Central memory CD8-positive, alpha-beta T cell (primary cell): ENCODE results near the gene TPPP.

ENCODE experiments used
- ATAC-seq: fragments of 150-1000 bp; cut with Tn5 transposase; replicated peaks from 2 replicates; pipeline ENCODE4 v1.10.0; 2022; ENCODE audit warnings: mild to moderate bottlenecking, moderate FRiP score, moderate number of reproducible peaks; ENCODE audit not compliant: poor library complexity, severe bottlenecking; ENCODE audit errors: extremely low read depth
- DNase-seq, 2 donors: peaks; one replicate each; pipeline ENCODE4 v3.0.0; 2021; ENCODE audit warnings: low spot score in 2 of 2
- H3K27ac Mint-ChIP-seq: one replicate; pipeline ENCODE4 v1.8.0; 2022; ENCODE audit warnings: low read depth, mild to moderate bottlenecking, moderate library complexity, mixed read lengths
- H3K27me3 Mint-ChIP-seq: one replicate; pipeline ENCODE4 v1.8.0; 2022; ENCODE audit warnings: mixed read lengths
- H3K36me3 Mint-ChIP-seq: one replicate; pipeline ENCODE4 v1.8.0; 2022; ENCODE audit warnings: mild to moderate bottlenecking, moderate library complexity, mixed read lengths; ENCODE audit not compliant: insufficient read depth
- H3K4me1 Mint-ChIP-seq: one replicate; pipeline ENCODE4 v1.8.0; 2022; ENCODE audit warnings: mixed read lengths
- H3K4me3 Mint-ChIP-seq: one replicate; pipeline ENCODE4 v1.8.0; 2022; ENCODE audit warnings: mild to moderate bottlenecking, moderate library complexity, mixed read lengths
- H3K9me3 Mint-ChIP-seq: one replicate; pipeline ENCODE4 v1.8.0; 2022; ENCODE audit warnings: mixed read lengths

Gene TPPP

DNA sequence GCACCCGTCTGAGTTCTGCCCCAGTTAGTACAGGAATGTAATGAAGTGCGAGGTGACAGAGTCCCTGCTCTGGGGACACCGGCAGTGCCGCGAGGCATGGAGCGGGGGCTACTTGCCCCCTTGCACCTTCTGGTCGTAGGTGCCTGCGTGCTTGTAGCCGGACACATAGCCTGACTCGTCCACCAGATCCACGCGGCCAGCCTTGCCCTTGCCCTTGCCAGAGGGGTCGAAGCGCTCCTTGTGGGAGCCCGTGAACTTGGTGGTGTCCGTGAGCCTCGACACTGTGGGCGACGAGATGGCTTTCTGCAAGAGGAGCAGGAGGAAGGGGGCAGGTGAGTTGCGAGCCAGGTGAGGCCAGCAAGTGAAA is 28.2 kb downstream of the TPPP start:
- no peak for DNase-seq
- Mint-ChIP-seq H3K4me1 (peaks cover 5% of the 10 kb centered on the region), H3K27ac (no peak overlapping the region), H3K36me3 (peaks cover 9% of the 10 kb centered on the region), H3K9me3 (no peaks in the 10 kb centered on the region), H3K4me3 (no peak overlapping the region), H3K27me3 (no peaks in the 10 kb centered on the region)
- ATAC-seq, result no peak

DNA sequence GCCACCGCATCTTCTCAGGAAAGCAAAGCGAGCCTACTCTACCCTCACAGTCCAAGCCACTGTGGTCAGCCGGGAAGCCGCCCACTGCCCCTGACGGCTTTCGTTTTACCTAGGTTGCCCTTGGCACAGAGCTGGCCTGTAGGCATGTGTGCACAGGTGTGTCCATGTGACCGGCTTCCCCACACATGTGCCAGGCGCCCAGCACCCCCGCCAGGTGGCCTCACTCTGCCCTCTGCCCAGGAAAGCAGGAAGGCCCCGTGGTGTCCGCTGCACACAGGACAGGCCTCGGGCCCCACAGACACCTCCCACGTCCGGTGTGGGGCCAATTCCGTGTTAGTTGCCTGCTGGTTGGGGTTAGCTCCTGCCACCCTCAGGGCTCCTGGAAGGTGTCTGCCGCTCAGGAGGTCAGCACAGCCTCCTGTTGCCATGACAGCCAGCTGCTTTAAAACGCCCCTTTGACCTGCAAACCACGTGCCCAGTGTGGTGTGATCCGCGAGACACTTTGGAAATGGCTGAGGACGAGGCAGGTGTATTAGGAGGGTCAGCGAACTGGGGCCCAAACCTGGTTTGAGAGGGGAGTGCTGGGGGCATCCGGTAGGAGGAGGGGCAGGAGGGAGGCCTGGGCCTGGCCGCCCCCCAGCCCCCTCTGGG is 28.7 kb downstream of the TPPP start:
- no peak for DNase-seq
- peaks cover 5% of the 10 kb centered on the region for H3K4me1 Mint-ChIP-seq
- H3K27ac Mint-ChIP-seq, result peak overlapping the region; percentile 58
- H3K4me3 Mint-ChIP-seq, result no peak overlapping the region
- ATAC-seq, result no peak
- no peaks in the 10 kb centered on the region for H3K9me3 Mint-ChIP-seq
- no peaks in the 10 kb centered on the region for H3K27me3 Mint-ChIP-seq
- H3K36me3 Mint-ChIP-seq, result peaks cover 10% of the 10 kb centered on the region

DNA sequence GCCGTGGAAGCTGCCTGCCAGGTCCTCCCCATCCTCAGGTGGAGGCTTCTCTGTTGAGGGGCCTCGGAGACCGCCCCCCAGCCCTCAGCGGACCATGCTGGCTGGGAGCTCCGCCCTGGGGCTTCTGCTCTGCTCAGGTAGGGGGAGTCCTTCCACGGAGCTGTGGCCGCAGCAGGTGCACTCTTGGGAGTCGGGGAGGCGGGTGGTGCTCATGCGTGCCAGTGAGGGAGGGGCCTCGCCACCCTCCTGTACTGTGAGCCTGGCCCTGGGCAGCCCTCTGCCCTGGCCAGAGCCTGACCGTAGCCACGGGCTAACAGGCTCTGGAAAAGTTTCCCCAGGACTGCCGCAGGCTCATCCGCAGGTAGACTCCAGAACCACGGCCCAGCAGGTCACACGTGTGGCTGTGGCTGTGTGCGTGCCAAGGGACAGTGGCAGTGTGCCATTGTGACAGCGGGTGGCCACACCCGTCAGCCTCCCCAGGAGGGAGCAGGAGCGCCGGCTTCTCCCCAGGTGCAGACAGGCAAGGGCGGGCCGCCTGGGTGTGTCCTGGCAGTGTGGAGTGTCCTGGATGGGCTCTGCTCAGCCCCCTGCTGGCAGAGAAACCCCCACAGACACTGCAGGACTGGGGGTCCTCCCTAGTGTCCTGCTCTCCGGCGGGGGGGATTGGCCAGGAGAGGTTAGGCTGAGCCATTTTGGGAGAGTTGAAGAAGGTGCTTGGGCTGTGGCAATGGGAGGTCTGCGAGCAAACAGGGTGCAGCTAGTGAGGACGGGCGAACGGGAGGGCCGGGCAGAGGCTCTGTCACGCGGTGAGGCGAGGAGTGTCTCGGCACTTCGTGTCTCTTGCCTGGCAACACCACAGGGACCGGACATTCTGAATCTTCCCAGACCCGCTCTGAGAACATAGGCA is 29.5 kb downstream of the TPPP start:
- DNase-seq (no peak), ATAC-seq (no peak)
- Mint-ChIP-seq H3K4me3 (no peak overlapping the region), H3K27ac (peak overlapping the region; percentile 58), H3K27me3 (no peaks in the 10 kb centered on the region), H3K9me3 (no peaks in the 10 kb centered on the region), H3K4me1 (peaks cover 5% of the 10 kb centered on the region), H3K36me3 (peaks cover 9% of the 10 kb centered on the region)

DNA sequence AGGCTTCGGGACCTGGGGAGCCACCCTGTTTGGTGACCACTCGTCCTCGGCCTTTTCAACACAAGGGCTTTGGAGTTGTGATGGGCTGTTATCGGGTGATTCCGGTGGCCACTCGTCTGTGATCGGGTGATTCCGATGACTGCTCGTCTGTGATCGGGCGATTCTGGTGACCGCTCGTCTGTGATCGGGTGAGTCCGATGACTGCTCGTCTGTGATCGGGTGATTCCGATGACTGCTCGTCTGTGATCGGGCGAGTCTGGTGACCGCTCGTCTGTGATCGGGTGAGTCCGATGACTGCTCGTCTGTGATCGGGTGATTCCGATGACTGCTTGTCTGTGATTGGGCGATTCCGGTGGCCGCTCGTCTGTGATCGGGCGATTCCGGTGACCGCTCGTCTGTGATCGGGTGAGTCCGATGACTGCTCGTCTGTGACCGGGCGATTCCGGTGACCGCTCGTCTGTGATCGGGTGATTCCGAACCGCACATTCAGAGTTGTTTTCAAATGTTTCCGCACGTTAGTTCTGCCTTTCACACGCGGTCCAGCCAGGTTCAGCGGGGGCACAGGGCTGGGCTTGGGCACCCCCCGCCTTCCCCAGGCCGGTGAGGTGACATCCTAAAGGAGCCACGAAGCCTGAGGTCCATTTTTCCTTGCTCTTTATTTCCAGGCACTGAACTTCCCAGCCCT is 30.3 kb downstream of the TPPP start:
- Mint-ChIP-seq H3K27me3 (no peaks in the 10 kb centered on the region), H3K4me3 (no peak overlapping the region), H3K36me3 (peaks cover 9% of the 10 kb centered on the region), H3K4me1 (peaks cover 5% of the 10 kb centered on the region), H3K27ac (no peak overlapping the region), H3K9me3 (no peaks in the 10 kb centered on the region)
- no peak for ATAC-seq
- DNase-seq, result no peak

DNA sequence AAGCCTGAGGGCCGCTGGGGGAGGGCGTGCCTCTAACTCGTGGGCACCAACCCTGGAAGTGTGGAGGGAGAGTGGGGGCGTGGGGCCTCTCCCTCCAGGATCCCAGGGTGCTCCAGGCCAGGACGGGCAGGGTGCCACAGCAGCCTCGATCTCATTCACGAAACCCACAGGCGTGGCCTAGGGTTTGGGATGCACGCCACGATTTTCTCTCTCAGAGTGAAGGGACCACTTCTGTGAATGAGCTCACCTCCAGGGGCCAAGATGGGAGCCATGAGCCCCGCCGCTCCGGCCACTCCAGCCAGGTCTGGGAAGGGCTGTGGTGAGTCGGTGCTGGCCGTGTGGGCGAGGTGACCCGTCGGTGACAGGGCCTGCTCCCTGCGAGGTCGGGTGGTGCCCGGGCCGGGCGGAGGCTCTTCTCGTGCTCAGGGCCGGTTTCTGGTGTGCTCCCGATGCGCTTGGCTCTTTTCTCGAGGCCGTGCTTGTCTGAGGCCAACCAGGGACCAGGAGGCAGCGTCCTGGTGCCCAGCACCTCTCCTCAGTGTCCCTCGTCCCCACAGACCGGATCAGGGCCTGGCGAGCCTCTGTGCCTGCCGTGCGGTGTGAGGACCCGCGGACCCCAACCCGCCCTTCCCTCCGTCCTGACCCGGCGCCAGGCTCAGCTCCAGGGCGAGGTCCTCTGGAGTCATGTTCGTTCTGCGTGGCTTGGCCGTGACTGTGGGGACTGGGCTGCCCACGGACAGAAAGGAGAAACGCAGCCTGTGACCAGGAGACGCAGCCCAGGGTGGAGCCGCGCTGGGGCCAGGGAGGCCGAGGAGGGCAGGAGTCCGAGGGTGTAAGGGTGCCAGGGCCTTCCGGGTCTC is 31.0 kb downstream of the TPPP start:
- Mint-ChIP-seq H3K27me3 (no peaks in the 10 kb centered on the region), H3K9me3 (no peaks in the 10 kb centered on the region), H3K36me3 (peaks cover 9% of the 10 kb centered on the region), H3K4me1 (no peaks in the 10 kb centered on the region), H3K4me3 (no peak overlapping the region), H3K27ac (no peak overlapping the region)
- ATAC-seq (no peak), DNase-seq (no peak)

DNA sequence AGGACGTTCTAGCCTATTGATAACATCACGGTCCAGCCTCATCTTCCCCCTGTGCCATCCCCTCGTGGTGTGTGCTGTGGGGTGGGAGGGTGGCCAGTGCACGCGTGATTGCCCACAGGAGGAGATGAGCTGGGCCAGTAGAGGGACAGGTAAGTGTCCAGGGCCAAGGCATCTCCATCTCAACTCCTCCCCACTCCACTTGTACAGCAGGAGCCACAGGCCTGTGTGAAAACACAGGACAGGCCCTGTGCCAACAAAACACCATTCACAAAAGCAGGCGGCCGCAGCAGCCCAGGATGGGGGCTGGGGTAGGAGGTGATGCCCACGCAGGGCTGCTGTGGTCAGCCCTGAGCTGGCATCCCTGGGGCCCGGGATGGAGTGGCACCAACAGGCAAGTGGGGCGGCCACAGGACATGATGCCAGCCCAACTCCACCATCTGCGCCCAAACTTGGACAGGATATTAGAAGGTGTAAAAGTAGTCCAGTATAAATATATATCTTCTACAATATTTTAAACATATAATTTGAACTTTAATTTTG is 32.6 kb downstream of the TPPP start:
- DNase-seq, result no peak
- no peaks in the 10 kb centered on the region for H3K4me1 Mint-ChIP-seq
- ATAC-seq, result no peak
- H3K4me3 Mint-ChIP-seq, result no peak overlapping the region
- no peaks in the 10 kb centered on the region for H3K9me3 Mint-ChIP-seq
- H3K27me3 Mint-ChIP-seq, result no peaks in the 10 kb centered on the region
- peaks cover 5% of the 10 kb centered on the region for H3K36me3 Mint-ChIP-seq
- H3K27ac Mint-ChIP-seq, result no peak overlapping the region

DNA sequence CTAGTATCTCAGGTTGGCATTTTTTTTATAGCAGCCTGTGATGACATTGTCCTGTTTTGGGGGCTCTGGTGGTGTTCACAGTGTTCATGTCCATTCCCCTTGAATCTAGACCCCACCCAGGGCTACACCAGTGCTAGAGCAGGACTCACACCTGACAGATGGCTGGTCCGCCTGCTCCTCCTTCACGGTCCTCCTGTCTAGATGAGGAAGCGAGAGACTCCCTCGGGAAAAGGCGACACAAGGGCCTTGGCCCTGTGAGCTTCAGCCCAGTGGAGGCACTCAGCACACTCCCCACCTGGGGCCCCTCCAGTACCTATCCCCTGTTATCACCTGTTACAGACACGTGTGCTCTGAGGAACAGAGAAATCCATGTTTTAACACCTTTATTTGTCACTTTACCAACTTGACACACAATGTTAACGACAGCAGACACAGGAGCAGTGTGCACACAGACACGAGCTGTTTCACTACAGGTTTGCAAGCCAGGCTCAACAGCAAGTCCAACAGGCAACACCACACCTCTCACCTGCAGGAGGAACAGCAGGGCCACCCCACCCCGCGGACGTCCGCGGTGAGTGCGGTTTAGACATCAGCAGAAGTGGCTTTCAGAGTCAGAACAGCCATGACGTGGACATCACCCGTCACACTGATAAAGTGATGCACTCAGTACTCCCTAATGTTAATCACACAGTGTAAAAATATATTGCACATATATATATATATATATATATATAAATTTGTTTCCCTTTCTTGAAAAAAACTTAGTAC is 33.5 kb downstream of the TPPP start:
- no peak for DNase-seq
- H3K27me3 Mint-ChIP-seq, result no peaks in the 10 kb centered on the region
- H3K36me3 Mint-ChIP-seq, result peaks cover 5% of the 10 kb centered on the region
- H3K4me3 Mint-ChIP-seq, result no peak overlapping the region
- no peaks in the 10 kb centered on the region for H3K4me1 Mint-ChIP-seq
- H3K9me3 Mint-ChIP-seq, result no peaks in the 10 kb centered on the region
- peak overlapping the region; percentile 65 for H3K27ac Mint-ChIP-seq
- no peak for ATAC-seq

DNA sequence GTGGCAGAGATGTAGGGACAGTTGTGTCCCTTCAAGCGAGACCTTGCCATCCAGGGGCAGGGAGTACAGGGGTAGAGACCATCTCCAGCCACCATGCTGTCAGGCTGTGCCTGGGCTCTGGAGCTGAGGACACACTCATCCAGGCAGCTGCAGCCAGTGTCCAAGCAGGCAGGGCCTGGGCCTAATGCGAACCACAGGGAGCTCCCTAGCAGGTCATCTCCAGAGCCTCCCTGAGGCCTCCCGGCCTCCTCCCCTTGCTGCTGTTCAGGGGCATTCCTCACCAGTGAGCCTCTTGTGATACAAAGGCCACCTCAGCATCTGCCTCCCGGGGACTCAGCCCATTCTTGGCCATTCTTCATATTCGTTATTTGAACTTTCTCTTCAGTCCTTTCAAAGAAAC is 35.0 kb downstream of the TPPP start:
- Mint-ChIP-seq H3K36me3 (peaks cover 3% of the 10 kb centered on the region), H3K27me3 (no peaks in the 10 kb centered on the region), H3K27ac (no peak overlapping the region), H3K9me3 (no peaks in the 10 kb centered on the region), H3K4me3 (no peak overlapping the region), H3K4me1 (no peaks in the 10 kb centered on the region)
- DNase-seq, result no peak
- no peak for ATAC-seq

DNA sequence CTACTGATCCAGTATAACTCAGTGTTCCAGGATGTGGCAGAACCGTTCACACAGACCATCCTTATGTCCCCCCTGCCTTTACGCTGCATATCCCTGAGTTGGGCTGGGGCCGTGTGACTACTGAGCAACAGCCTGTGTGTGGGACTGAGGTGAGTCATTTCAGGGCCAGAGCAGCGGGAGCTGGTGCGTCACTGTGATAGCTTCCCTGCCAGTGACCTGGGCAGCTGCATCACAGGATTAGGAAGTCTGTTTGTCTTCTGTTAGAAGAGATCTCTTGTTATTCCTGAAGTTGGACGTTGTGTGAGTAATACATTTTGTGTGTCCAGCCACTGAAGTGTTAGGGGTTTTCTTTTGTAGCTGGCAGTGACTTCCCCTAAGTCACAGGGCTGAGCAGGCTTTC is 35.6 kb downstream of the TPPP start:
- H3K9me3 Mint-ChIP-seq, result no peaks in the 10 kb centered on the region
- H3K27me3 Mint-ChIP-seq, result no peaks in the 10 kb centered on the region
- ATAC-seq (no peak), DNase-seq (no peak)
- peaks cover 3% of the 10 kb centered on the region for H3K36me3 Mint-ChIP-seq
- no peak overlapping the region for H3K27ac Mint-ChIP-seq
- no peak overlapping the region for H3K4me3 Mint-ChIP-seq
- no peaks in the 10 kb centered on the region for H3K4me1 Mint-ChIP-seq

DNA sequence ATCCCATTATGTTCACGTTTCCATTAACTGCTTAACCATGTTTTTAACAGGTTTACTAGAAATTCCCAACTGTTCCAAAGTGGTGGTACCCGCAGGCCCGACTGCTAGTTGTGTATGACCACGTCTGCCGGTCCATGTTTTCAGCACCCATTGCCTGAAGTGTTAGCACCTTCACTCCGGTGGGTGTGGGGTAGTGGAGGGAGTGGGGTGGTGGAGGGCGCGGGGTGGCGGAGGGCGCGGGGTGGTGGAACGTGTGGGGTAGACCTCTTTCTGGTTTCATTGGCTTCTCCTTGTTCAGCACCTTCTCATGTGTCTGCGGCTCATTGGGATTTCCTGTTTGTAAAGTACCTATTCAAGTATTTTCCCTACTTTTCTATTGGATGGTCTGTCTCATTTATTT is 37.7 kb downstream of the TPPP start:
- Mint-ChIP-seq H3K4me3 (no peak overlapping the region), H3K27me3 (no peaks in the 10 kb centered on the region), H3K36me3 (peaks cover 1% of the 10 kb centered on the region), H3K9me3 (no peaks in the 10 kb centered on the region), H3K27ac (no peak overlapping the region), H3K4me1 (no peaks in the 10 kb centered on the region)
- no peak for ATAC-seq
- no peak for DNase-seq

DNA sequence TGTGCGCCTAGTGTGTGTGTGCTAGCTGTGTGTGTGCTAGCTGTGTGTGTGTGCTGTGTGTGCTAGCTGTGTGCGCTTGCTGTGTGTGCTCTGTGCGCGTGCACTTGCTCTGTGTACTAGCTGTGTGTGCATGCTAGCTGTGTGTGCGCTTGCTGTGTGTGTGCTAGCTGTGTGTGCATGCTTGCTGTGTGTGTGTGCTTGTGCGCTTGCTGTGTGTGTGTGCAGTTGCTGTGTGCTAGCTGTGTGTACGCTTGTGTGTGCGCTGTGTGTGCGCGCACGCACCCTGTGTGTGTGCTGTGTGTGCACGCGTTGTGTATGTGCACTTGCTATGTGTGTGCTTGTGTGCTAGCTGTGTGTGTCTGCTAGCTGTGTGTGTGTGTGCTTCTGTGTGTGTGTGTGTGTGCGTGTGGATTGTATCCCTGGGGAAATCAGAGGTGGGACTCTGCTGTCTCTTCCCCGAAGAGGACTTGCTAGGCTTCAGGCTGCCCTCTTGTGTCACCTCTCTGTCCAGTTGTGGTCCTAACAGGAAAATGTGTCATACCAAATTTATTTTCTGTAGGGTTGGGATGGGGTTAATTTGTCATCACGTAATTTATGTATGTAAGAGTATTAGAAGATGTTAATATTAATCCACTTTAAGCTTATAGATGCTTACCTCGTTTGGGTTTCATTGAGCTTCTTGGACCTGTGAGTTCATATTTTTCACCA is 38.9 kb downstream of the TPPP start:
- Mint-ChIP-seq H3K27me3 (no peaks in the 10 kb centered on the region), H3K9me3 (no peaks in the 10 kb centered on the region), H3K4me3 (no peak overlapping the region), H3K36me3 (no peaks in the 10 kb centered on the region), H3K4me1 (no peaks in the 10 kb centered on the region), H3K27ac (no peak overlapping the region)
- ATAC-seq, result no peak
- no peak for DNase-seq
